Measurements from ENCODE around the gene EIF4G3.
A peak's percentile ranks its signal among the peaks of the same experiment; 100 is the strongest.

Gene EIF4G3

DNA sequence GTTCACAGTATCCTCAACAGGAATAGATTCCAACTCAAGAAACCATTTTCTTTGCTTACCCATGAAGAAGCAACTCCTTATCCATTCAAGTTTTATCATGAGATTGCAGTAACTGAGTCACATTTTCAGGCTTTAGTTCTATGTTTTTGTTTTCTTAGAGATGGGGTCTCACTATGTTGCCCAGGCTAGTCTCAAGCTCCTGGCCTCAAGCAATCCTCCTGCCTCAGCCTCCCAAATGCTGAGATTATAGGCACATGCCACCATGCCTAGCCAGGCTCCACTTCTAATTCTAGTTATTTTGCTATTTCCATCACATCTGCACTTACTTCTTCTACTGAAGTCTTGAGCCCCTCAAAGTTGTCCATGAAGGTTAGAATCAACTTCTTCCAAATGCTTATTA is 246.3 kb downstream of the EIF4G3 start:
- Histone ChIP-seq H4K8ac (ENCODE audit: low read length) (no peak overlapping the region), H3K27me3 (ENCODE audit: control insufficient read depth in 1 of 2, insufficient read depth in 1 of 2, low read length in 2 of 2) (no peaks in the 10 kb centered on the region), H3K14ac (ENCODE audit: low read length in 2 of 2) (no peak overlapping the region)

GRCh38 chr1:20928146-20928545 is 248.6 kb downstream of the EIF4G3 start:
- Histone ChIP-seq H3K14ac (ENCODE audit: low read length in 2 of 2) (no peak overlapping the region), H3K36me3 (ENCODE audit: control insufficient read depth in 1 of 2, insufficient read depth in 2 of 2, low read depth in 1 of 2, low read length in 2 of 2) (peaks cover under 1 to 43% of the 10 kb centered on the region in 2 experiments), H3K27me3 (ENCODE audit: control insufficient read depth in 1 of 2, insufficient read depth in 1 of 2, low read length in 2 of 2) (no peaks in the 10 kb centered on the region), H2AFZ (ENCODE audit: low read depth, low read length) (no peak overlapping the region), H4K8ac (ENCODE audit: low read length) (no peak overlapping the region), H3K18ac (ENCODE audit: low read depth in 1 of 2, low read length in 2 of 2) (no peak overlapping the region), H3K4ac (ENCODE audit: low read depth in 1 of 2, low read length in 2 of 2) (no peak overlapping the region), H3K4me2 (ENCODE audit: low read length, poor library complexity, severe bottlenecking) (no peak overlapping the region), H3K9me3 (ENCODE audit: control insufficient read depth, low read length) (no peaks in the 10 kb centered on the region), H2BK5ac (ENCODE audit: low read depth, low read length, poor library complexity, severe bottlenecking) (no peak overlapping the region), H3K27ac (ENCODE audit: low read length, poor library complexity, severe bottlenecking) (no peak overlapping the region), H2BK120ac (ENCODE audit: low read depth, low read length) (no peak overlapping the region), H2BK15ac (ENCODE audit: low read depth, poor library complexity, severe bottlenecking) (no peak overlapping the region), H4K91ac (ENCODE audit: low read length) (no peak overlapping the region), H3K79me1 (replicated peaks; ENCODE audit: low read length, poor library complexity, severe bottlenecking) (peaks cover 30% of the 10 kb centered on the region), H2BK12ac (ENCODE audit: low read length in 2 of 2) (no peak overlapping the region), H3K23ac (ENCODE audit: low read length in 2 of 2) (no peak overlapping the region), H2AK5ac (ENCODE audit: low read length, severe bottlenecking) (no peak overlapping the region), H3K9ac (ENCODE audit: low read length) (no peak overlapping the region), H3K4me3 (ENCODE audit: insufficient read depth in 1 of 2, low read depth in 1 of 2, low read length in 2 of 2) (no peak overlapping the region), H3K4me1 (ENCODE audit: control insufficient read depth, insufficient read depth, low read depth, low read length) (no peaks in the 10 kb centered on the region)
- WGBS, result 94% methylated on average over 4 of the region's 4 CpGs
- DNase-seq, result no peak

More for the DNA sequence above, 246.3 kb downstream of the EIF4G3 start:
- no peak overlapping the region for H3K23ac ChIP-seq (ENCODE audit: low read length in 2 of 2)
- no peaks in the 10 kb centered on the region for H3K9me3 ChIP-seq (ENCODE audit: control insufficient read depth, low read length)
- no peak overlapping the region for H3K27ac ChIP-seq (ENCODE audit: low read length, poor library complexity, severe bottlenecking)
- no peak overlapping the region for H2BK15ac ChIP-seq (ENCODE audit: low read depth, poor library complexity, severe bottlenecking)
- H2AFZ ChIP-seq (ENCODE audit: low read depth, low read length), result no peak overlapping the region
- H2BK5ac ChIP-seq (ENCODE audit: low read depth, low read length, poor library complexity, severe bottlenecking), result no peak overlapping the region
- H2AK5ac ChIP-seq (ENCODE audit: low read length, severe bottlenecking), result no peak overlapping the region
- H3K9ac ChIP-seq (ENCODE audit: low read length), result no peak overlapping the region
- no peak overlapping the region for H4K91ac ChIP-seq (ENCODE audit: low read length)
- H3K4me2 ChIP-seq (ENCODE audit: low read length, poor library complexity, severe bottlenecking), result no peak overlapping the region
- no peak for DNase-seq
- peaks cover 36% of the 10 kb centered on the region for H3K79me1 ChIP-seq (replicated peaks; ENCODE audit: low read length, poor library complexity, severe bottlenecking)
- no peak overlapping the region for H3K4me3 ChIP-seq (ENCODE audit: insufficient read depth in 1 of 2, low read depth in 1 of 2, low read length in 2 of 2)
- H2BK120ac ChIP-seq (ENCODE audit: low read depth, low read length), result no peak overlapping the region
- no peak overlapping the region for H3K4ac ChIP-seq (ENCODE audit: low read depth in 1 of 2, low read length in 2 of 2)
- no peak overlapping the region for H2BK12ac ChIP-seq (ENCODE audit: low read length in 2 of 2)
- peaks cover 4 to 51% of the 10 kb centered on the region in 2 experiments for H3K36me3 ChIP-seq (ENCODE audit: control insufficient read depth in 1 of 2, insufficient read depth in 2 of 2, low read depth in 1 of 2, low read length in 2 of 2)
- no peaks in the 10 kb centered on the region for H3K4me1 ChIP-seq (ENCODE audit: control insufficient read depth, insufficient read depth, low read depth, low read length)
- no peak overlapping the region for H3K18ac ChIP-seq (ENCODE audit: low read depth in 1 of 2, low read length in 2 of 2)

GRCh38 chr1:20921285-20921684 is 255.4 kb downstream of the EIF4G3 start:
- Histone ChIP-seq H3K18ac (ENCODE audit: low read depth in 1 of 2, low read length in 2 of 2) (no peak overlapping the region), H3K23ac (ENCODE audit: low read length in 2 of 2) (no peak overlapping the region), H3K4me2 (ENCODE audit: low read length, poor library complexity, severe bottlenecking) (no peak overlapping the region), H2BK120ac (ENCODE audit: low read depth, low read length) (no peak overlapping the region), H3K27ac (ENCODE audit: low read length, poor library complexity, severe bottlenecking) (peak overlapping the region; percentile 23), H3K9ac (ENCODE audit: low read length) (no peak overlapping the region), H3K36me3 (ENCODE audit: control insufficient read depth in 1 of 2, insufficient read depth in 2 of 2, low read depth in 1 of 2, low read length in 2 of 2) (peaks cover 0 to 12% of the 10 kb centered on the region in 2 experiments), H3K4me1 (ENCODE audit: control insufficient read depth, insufficient read depth, low read depth, low read length) (peaks cover 2% of the 10 kb centered on the region), H2BK15ac (ENCODE audit: low read depth, poor library complexity, severe bottlenecking) (no peak overlapping the region), H4K91ac (ENCODE audit: low read length) (no peak overlapping the region), H3K79me1 (replicated peaks; ENCODE audit: low read length, poor library complexity, severe bottlenecking) (peaks cover 13% of the 10 kb centered on the region), H2AK5ac (ENCODE audit: low read length, severe bottlenecking) (no peak overlapping the region), H3K4me3 (ENCODE audit: insufficient read depth in 1 of 2, low read depth in 1 of 2, low read length in 2 of 2) (no peak overlapping the region), H3K14ac (ENCODE audit: low read length in 2 of 2) (no peak overlapping the region), H2BK12ac (ENCODE audit: low read length in 2 of 2) (no peak overlapping the region), H3K4ac (ENCODE audit: low read depth in 1 of 2, low read length in 2 of 2) (no peak overlapping the region), H4K8ac (ENCODE audit: low read length) (no peak overlapping the region), H2AFZ (ENCODE audit: low read depth, low read length) (no peak overlapping the region), H3K9me3 (ENCODE audit: control insufficient read depth, low read length) (no peaks in the 10 kb centered on the region), H2BK5ac (ENCODE audit: low read depth, low read length, poor library complexity, severe bottlenecking) (no peak overlapping the region), H3K27me3 (ENCODE audit: control insufficient read depth in 1 of 2, insufficient read depth in 1 of 2, low read length in 2 of 2) (no peaks in the 10 kb centered on the region)
- 63% methylated on average over 3 of the region's 3 CpGs for WGBS
- peak; percentile 37 for DNase-seq

DNA sequence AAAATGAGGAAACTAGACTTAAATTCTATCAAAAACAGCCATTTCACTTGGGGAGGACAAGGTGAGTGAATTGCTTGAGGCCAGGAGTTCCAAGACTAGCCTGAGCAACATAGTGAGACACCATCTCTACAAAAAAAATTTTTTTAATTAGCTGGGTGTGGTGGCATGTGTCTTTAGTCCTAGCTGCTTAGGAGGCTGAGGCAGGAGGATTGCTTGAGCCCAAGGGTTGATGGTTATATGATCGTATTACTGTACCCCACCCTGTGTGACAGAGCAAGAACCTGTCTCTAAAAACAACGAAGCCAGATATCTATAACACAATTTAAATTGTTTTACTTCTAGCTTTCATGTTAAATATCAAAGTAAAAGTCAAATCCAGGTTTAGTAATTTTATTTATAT is 263.5 kb downstream of the EIF4G3 start:
- H3K4me1 ChIP-seq (ENCODE audit: control insufficient read depth, insufficient read depth, low read depth, low read length), result peaks cover 2% of the 10 kb centered on the region
- no peak overlapping the region for H2BK5ac ChIP-seq (ENCODE audit: low read depth, low read length, poor library complexity, severe bottlenecking)
- H3K79me1 ChIP-seq (replicated peaks; ENCODE audit: low read length, poor library complexity, severe bottlenecking), result peaks cover 21% of the 10 kb centered on the region
- H3K27ac ChIP-seq (ENCODE audit: low read length, poor library complexity, severe bottlenecking), result no peak overlapping the region
- WGBS, result no CpG with 5 or more reads among the region's 2 CpGs
- H2AFZ ChIP-seq (ENCODE audit: low read depth, low read length), result no peak overlapping the region
- H3K36me3 ChIP-seq (ENCODE audit: control insufficient read depth in 1 of 2, insufficient read depth in 2 of 2, low read depth in 1 of 2, low read length in 2 of 2), result peaks cover 0 to 23% of the 10 kb centered on the region in 2 experiments
- no peaks in the 10 kb centered on the region for H3K27me3 ChIP-seq (ENCODE audit: control insufficient read depth in 1 of 2, insufficient read depth in 1 of 2, low read length in 2 of 2)
- no peak overlapping the region for H3K14ac ChIP-seq (ENCODE audit: low read length in 2 of 2)
- no peak overlapping the region for H4K8ac ChIP-seq (ENCODE audit: low read length)
- no peaks in the 10 kb centered on the region for H3K9me3 ChIP-seq (ENCODE audit: control insufficient read depth, low read length)
- DNase-seq, result no peak
- H4K91ac ChIP-seq (ENCODE audit: low read length), result no peak overlapping the region
- H2BK120ac ChIP-seq (ENCODE audit: low read depth, low read length), result no peak overlapping the region
- no peak overlapping the region for H3K4ac ChIP-seq (ENCODE audit: low read depth in 1 of 2, low read length in 2 of 2)
- no peak overlapping the region for H3K4me3 ChIP-seq (ENCODE audit: insufficient read depth in 1 of 2, low read depth in 1 of 2, low read length in 2 of 2)
- H3K18ac ChIP-seq (ENCODE audit: low read depth in 1 of 2, low read length in 2 of 2), result no peak overlapping the region
- H2BK15ac ChIP-seq (ENCODE audit: low read depth, poor library complexity, severe bottlenecking), result no peak overlapping the region
- H3K4me2 ChIP-seq (ENCODE audit: low read length, poor library complexity, severe bottlenecking), result no peak overlapping the region
- no peak overlapping the region for H3K9ac ChIP-seq (ENCODE audit: low read length)
- H2AK5ac ChIP-seq (ENCODE audit: low read length, severe bottlenecking), result no peak overlapping the region
- H2BK12ac ChIP-seq (ENCODE audit: low read length in 2 of 2), result no peak overlapping the region
- H3K23ac ChIP-seq (ENCODE audit: low read length in 2 of 2), result no peak overlapping the region

Measured in mesenchymal stem cell (in vitro differentiated cells and primary cell).